Activated CD4-positive, alpha-beta T cell treated with anti-CD3 and anti-CD28 coated beads for 24 hours (primary cell): ENCODE data around the gene GPANK1.

Experiments
- DNase-seq, 2 donors: peaks; one replicate each; pipeline ENCODE4 v3.0.0-alpha.2; 2020; ENCODE audit warnings: low read depth in 2 of 2

Gene GPANK1

DNA sequence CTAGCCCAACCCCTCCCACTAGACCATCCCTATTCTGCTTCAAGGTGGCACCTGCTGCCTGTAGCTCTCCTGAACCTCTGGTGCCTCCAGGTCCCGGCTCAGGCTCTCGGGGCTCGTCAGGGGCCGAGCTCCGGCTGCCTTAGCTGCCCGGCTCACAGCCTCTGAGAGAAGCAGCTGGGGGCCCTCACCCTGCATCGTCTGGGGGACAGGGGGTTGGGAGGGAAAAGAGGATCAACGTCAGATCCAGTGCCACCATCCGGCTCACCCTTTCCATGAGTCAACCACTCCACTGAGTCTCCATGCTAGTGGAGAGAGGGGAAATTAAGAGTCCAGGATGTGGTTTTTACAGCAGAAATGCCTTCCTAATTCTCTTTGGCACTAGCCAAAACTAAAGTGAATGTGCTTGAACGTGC lies 25.3 kb downstream of the GPANK1 start:
- no peak for DNase-seq

- no peak for DNase-seq
These were observed 25.8 kb downstream of the GPANK1 start for GRCh38 chr6:31639043-31639442.

GRCh38 chr6:31636698-31637596 lies 27.9 kb downstream of the GPANK1 start:
- no peak for DNase-seq

DNA sequence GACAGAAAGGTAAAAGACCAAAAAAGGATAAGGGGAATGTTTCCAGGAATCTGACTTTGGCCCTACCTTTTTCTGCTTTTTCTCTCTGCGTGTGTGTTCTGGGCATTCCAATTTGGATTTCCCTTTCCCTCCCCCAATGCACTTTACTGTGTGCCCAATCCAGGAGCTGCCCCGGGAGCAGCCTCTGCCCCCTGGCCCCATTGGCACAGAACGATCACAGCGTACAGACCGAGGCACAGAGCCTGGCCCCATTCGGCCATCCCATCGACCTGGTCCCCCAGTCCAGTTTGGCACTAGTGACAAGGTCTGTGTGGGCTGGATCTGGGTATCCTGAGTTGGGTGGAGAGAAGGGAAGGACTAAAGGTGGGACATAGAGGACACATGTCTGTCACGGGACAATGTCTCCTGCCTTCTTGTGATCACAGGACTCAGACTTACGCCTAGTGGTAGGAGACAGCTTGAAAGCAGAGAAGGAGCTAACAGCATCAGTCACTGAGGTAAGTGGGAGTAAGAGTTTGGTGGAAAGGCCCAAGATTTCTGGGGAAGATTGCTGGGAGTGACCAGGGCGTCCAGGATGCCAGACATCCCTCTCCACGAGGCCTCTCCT lies 29.7 kb downstream of the GPANK1 start:
- no peak for DNase-seq

DNA sequence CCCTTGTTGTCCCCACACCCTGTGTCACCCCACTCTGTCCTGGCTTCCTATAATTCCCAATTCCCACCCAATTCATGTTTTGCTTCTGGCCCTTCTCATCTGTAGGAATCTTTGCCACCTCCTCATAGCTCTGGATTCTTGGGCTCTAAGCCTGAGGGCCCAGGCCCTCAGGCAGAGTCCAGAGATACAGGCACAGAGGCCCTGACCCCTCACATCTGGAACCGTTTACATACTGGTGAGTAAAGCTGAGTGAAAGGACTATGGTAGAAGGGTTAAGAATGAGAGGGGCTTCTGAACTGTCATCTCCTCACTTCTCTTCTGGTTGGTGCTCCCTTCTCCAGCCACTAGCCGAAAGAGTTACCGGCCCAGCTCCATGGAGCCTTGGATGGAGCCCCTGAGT lies 30.7 kb downstream of the GPANK1 start:
- DNase-seq = no peak

DNA sequence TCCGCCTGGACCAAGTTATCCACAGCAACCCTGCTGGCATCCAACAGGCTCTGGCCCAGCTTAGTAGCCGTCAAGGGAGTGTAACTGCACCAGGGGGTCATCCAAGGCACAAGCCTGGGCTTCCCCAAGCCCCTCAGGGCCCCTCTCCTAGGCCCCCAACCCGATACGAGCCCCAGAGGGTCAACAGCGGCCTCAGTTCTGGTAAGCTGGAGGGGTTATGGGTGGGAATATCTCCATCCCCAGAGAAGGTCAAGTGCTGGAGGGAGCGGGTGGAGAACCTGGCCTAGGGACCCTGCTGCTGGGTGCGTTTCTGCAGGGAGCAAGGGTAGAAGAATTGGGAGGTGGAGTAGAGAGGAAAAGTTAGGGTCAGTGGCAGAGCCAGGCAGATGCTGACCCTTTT lies 31.4 kb downstream of the GPANK1 start:
- no peak for DNase-seq

DNA sequence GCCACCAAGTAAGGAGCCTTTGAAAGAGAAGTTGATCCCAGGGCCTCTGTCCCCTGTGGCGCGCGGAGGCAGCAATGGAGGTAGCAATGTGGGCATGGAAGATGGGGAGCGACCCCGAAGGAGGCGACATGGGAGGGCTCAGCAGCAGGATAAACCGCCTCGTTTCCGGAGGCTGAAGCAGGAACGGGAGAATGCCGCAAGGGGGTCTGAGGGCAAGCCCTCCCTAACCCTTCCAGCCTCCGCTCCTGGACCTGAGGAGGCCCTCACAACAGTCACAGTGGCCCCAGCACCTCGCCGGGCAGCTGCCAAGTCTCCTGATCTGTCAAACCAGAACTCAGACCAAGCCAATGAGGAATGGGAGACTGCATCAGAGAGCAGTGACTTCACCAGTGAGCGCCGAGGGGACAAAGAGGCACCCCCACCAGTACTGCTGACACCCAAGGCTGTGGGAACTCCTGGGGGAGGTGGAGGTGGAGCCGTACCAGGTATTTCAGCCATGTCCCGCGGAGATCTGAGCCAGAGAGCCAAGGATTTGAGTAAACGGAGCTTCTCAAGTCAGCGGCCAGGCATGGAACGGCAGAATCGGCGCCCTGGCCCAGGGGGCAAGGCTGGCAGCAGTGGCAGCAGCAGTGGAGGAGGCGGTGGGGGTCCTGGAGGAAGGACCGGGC lies 32.4 kb downstream of the GPANK1 start:
- no peak for DNase-seq

GRCh38 chr6:31631681-31632278 lies 33.0 kb downstream of the GPANK1 start:
- DNase-seq = no peak

DNA sequence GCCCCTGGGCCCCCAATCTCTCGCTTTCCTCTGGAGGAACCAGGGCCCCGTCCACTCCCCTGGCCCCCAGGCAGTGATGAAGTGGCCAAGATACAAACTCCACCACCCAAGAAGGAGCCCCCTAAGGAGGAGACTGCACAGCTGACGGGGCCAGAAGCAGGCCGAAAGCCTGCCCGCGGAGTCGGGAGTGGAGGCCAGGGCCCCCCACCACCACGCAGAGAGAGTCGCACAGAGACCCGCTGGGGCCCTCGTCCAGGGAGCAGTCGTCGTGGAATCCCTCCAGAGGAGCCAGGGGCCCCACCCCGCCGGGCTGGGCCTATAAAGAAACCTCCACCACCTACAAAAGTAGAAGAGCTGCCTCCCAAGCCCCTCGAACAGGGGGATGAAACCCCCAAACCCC lies 33.6 kb downstream of the GPANK1 start:
- DNase-seq = no peak

DNA sequence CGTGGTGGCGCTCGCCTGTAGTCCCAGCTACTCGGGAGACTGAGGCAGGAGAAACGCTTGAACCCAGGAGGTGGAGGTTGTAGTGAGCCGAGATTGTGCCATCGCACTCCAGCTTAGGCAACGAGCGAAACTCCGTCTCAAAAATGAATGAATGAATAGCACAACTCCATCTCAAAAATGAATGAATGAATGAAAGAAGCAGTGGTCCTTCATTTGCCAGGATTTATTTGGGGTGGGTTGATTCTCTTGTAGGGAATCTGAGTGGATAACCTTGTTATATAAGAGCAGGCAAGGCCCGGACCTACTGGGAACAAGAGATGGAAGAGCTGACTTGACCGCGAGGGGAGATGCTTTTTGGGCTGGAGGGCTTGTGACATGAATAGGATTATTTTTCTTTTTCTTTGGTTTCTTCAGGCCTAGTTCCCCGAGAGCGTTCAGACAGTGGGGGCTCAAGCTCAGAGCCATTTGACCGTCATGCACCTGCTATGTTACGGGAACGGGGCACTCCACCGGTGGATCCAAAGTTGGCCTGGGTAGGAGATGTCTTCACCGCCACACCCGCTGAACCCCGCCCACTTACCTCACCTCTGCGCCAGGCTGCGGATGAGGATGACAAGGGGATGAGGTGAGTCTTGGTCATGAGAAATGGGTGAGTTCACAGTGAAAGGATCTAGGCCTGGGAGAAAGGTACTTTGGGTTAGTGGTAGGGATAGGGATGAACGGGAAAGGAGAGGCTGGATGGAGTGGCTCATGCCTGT lies 34.4 kb downstream of the GPANK1 start:
- no peak for DNase-seq

GRCh38 chr6:31629014-31629413 lies 35.8 kb downstream of the GPANK1 start:
- no peak for DNase-seq

DNA sequence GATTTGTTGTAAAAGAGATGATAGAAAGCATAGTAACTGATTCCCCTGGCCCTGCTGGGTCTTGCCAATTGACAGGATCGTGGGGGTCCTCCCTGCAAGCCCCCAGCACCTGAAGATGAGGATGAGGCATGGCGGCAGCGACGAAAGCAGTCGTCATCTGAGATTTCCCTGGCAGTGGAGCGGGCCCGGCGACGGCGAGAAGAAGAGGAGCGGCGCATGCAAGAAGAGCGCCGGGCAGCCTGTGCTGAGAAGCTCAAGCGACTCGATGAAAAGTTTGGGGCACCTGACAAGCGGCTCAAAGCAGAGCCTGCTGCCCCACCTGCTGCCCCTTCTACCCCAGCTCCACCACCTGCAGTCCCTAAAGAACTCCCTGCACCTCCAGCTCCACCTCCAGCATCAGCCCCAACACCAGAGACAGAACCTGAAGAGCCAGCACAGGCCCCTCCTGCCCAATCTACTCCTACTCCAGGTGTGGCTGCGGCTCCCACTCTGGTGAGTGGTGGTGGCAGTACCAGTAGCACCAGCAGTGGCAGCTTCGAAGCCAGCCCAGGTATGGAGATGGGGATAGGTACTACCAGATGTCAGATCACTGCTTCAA lies 37.0 kb downstream of the GPANK1 start:
- no peak for DNase-seq

DNA sequence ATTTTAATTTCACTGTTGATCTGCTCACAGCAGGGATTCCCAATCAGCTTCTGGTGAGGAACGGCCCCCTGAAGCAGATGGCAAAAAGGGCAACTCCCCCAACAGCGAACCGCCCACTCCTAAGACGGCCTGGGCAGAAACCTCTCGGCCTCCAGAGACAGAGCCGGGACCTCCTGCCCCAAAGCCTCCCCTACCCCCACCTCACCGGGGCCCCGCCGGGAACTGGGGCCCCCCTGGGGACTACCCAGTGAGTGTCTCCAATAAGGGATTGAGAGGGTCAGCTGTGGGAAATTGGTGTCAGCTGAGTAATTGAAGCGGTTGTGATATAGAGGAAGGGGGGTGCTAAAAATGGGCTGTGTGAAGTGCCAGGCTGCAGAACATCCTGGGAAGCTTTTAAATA lies 37.8 kb downstream of the GPANK1 start:
- no peak for DNase-seq

DNA sequence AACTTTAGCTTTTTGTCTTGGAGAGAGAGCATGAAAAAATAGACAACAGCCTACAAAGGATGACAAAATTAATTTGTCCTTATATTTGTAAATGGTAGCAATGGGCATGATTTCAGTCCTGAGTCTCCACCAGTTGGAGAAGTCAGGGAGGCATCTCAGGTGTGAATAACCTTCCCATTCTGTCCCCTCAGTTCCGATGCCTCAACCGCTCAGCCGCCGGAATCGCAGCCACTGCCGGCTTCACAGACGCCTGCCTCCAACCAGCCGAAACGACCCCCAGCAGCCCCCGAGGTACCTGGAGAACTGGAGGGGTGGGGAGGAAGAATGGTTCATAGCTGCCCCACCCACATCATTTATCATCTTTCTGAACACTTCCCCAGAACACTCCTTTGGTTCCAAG lies 40.7 kb downstream of the GPANK1 start:
- DNase-seq = no peak

DNA sequence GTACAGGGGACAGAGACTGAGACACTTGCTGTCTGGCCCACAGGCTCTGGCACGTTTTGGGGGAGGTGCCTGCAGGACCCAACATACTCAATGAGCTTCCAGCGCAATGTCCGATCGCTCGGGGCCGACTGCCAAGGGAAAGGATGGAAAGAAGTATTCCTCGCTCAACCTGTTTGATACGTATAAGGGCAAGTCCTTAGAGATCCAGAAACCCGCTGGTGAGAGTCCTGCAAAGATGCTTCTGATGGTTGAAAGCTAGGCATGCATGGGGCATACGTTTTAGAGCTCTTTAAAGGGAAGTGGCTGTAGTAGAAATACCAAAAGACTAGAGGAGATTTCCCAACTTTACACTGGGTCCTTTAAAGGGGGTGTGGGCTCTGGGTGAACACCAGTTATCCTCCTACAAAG lies 42.1 kb downstream of the GPANK1 start:
- no peak for DNase-seq

DNA sequence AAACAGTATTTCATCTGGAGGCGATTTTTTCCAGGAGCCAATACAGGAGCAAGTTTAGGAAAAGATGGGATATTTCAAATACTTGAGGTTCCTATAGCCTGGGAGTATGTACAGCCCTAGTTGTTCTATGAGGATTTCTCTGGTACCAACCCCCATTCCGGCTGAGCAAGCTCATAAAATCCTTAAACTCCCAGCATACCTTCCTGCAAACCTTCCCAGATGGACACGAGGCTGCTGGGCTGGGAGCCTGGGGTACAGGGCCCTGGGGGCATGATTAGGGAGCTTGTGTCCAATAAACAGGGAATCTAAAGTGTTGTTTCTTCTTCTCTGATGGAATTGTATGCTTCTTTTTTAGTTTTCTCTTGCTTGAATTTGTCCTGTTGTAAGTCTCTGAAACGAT lies 42.8 kb downstream of the GPANK1 start:
- DNase-seq = no peak

DNA sequence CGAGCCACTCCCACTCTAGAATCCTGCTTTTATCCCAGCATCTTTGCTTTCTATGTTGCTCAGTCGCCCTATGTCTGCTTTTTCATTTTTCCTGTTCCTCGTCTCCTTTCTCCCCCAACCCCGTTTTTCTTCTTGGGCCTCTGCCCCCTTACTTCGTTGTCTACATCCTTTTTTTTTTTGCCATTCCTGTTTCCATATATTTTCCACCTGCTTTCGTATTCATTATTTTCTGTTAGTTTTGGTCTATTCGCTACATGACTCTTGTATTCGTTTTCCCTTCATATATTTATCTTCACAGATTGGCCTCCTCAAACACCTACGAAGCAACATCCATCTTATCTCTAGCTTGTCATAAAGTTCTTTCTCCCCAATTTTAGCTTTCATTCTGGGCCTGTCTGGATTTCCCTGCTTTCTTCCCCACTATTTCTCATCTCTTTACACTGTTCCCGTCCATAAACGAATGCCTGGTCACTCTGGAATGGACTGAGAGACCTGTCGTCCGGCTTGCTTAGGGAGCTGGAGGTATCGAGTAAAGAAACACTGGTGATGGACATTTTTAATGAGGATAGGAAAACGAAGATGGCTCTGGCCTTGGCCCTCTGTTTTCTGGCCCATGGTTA lies 43.4 kb downstream of the GPANK1 start:
- no peak for DNase-seq

DNA sequence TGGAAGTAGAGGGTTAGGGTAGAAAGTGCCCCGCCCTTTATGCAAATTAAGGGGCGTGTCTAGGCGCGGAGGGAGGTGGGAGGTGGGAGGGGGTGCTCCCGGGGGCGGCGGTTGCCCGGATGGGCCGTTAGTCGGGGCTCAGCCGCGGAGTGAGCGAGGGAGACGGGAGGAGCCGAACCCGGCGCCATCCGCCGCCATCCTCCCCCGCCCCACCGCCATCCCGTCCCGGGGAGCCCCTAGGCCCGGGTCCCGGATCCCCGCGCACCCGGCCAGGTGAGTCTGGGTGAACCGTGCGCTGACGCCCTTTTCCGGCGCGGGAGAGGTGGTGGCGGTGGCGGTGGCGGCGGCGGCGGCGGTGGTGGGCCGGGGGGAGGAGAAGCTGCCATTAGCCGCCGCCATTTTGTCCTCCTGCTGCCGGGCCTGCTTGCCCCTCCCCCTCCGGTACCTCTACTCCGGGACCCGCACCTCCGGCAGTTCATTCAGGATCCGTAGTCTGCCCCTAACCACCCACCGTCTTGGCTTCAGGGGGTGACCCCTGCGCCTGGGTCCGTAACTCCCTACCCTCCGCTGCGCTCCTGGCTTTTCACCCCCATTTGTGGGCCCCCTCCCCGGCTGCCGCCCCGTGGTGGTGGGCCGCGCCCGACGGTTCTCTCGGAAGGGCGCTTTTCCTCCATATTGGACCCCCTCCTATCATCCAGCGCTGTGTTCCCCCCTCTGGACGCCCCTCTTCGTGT lies 44.0 kb downstream of the GPANK1 start, which contains the start of gene PRRC2A:
Gene PRRC2A, plus strand, starts transcription at position 130 of the 734 bp plus-strand sequence. CDS start 2,075 bp downstream, outside the sequence.
- DNase-seq = peak in 1 of 2 donors; percentile 96

DNA sequence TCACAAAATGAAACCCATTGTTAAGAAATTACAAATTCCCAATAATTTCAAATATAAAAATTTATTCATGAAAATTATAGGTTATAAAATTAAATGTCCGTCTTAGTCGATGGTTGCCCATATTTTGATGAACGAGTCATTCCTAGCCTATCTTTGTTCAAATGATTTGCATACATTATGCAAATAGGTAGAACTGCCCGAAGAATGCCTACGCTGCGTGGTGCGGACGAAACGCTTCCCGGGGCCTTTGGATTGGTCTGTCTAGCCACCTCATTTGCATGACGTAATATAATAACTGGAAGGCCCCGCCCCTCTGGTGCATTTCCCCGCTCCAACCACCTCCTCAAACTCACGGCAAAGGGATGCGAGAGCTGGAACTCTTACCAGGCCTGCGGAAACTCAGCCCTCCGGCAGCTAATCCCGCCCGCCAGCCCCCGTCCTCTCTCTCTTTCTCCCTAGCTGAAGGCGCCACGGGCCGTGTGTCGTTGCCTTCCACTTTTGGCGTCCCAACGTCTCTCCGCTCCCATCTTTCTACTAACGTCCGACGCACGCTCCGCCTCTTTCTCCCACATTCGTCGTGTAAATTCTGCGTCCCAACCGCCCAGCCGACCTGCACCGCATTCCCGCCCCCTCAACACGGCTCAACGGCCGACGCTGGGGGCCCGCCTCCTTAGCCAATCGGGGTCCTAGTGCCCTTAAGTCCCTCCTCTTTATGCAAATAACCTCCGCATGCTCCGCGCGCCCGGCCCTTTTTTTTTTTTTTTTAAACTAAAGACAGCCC lies 44.8 kb downstream of the GPANK1 start:
- DNase-seq = peak; percentile 94 to 96
